ENCODE results near the gene PTP4A1. TPM values are rescaled to one million over a fixed set of nuclear protein-coding genes. Genes with fewer than 3 reads are reported as not detected.
A peak's percentile ranks its signal among the peaks of the same experiment; 100 is the strongest.

Gene PTP4A1
- total and polyA plus RNA-seq, 2 of the 4 experiments (the other 2 are of a cell fraction) = 31.2 to 53.1 TPM

DNA sequence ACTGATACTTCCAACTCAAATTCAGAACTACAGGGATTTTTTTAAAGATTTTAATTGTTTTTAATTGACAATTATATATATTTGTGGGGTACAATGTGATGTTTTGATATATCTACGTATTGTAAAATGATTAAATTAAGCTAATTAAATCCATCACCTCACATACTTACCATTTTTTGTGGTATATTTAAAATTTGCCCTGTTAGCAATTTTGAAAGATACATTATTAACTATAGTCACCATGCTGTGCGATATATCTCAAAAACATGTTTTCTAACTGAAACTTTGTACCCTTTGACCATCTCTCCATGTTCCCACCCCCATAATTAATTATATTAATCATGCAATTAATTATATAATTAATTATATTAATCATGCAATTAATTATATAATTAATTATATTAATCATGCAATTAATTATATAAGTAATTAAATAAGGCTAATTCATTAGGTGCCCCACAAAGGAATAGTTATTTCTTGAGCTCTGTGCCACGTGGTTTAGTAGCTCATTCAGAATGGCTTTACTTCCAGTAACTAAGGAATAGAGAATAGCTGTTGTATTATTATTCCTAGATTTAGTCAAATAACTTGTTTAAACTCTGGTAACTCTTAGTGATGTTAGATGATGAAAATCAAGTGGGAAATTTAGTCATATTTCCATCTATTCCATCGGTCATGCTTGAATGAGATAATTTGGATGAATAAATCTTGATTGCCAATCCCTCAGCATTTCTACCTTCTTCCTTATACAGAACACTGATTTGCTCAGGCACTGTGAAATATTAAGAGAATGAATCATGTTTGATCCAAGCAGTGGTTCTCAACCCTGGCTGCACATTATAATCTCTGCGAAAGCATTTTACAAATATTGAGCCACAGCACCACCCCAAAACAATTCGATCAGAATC is 25.1 kb downstream of the PTP4A1 start:
- BruUV-seq (replicated peaks) = no TSS peak
- Histone ChIP-seq H4K5ac (ENCODE audit: low read depth, low read length) (no peak overlapping the region), H3K4ac (ENCODE audit: low read depth, low read length) (no peak overlapping the region), H2BK5ac (ENCODE audit: low read depth, low read length, poor library complexity, severe bottlenecking) (no peak overlapping the region), H4K20me1 (ENCODE audit: insufficient read depth, low read length) (no peaks in the 10 kb centered on the region), H2AFZ (replicated peaks; ENCODE audit: low read length, poor library complexity) (peak overlapping the region; percentile 48), H3K14ac (replicated peaks; ENCODE audit: low read depth, low read length) (no peak overlapping the region), H2BK15ac (ENCODE audit: low read depth, low read length) (no peak overlapping the region), H3K27me3 (ENCODE audit: control insufficient read depth, insufficient read depth, low read length) (no peaks in the 10 kb centered on the region), H3K9ac (ENCODE audit: low read depth, low read length) (no peak overlapping the region), H2AK9ac (replicated peaks; ENCODE audit: low read depth, low read length, poor library complexity) (no peak overlapping the region), H3K27ac (ENCODE audit: insufficient read depth, low read length) (no peak overlapping the region), H3K9me1 (ENCODE audit: insufficient read depth, low read length) (no peaks in the 10 kb centered on the region), H3K9me3 (ENCODE audit: control insufficient read depth, insufficient read depth, low read length) (no peaks in the 10 kb centered on the region), H3K4me1 (ENCODE audit: control insufficient read depth, insufficient read depth, low read length) (no peaks in the 10 kb centered on the region), H4K91ac (ENCODE audit: insufficient read depth, low read depth, low read length) (no peak overlapping the region), H3K4me3 (ENCODE audit: insufficient read depth, low read depth, low read length) (peak overlapping the region; percentile 66; the same call in 1 of the 2 replicates), H3K18ac (ENCODE audit: low read depth, low read length) (no peak overlapping the region), H3K23ac (ENCODE audit: low read depth, low read length) (no peak overlapping the region), H2AK5ac (ENCODE audit: low read depth, low read length) (no peak overlapping the region), H3K4me2 (ENCODE audit: low read depth, low read length) (peak overlapping the region; percentile 99), H3K79me1 (ENCODE audit: low read depth in 1 of 2, low read length in 2 of 2) (no peaks in the 10 kb centered on the region), H2BK20ac (ENCODE audit: low read depth, low read length) (no peak overlapping the region), H4K8ac (ENCODE audit: low read depth in 2 of 2, low read length in 2 of 2) (no peak overlapping the region), H3K36me3 (ENCODE audit: control insufficient read depth, insufficient read depth, low read length) (no peaks in the 10 kb centered on the region), H3K56ac (ENCODE audit: extremely low read depth, insufficient read depth, low read length) (no peak overlapping the region), H2BK120ac (ENCODE audit: low read depth, low read length) (no peak overlapping the region)
- DNase-seq (no peak), ATAC-seq (ENCODE audit: low read depth) (peak; percentile 52)
- CTCF ChIA-PET = interaction anchor here (0.7 to 1.9 kb wide), 10 partner anchors 10 to 180 kb away, joined by 3 to 9 read pairs (median 3); partner anchors contain the start of gene PHF3
- POLR2A ChIA-PET (ENCODE audit: unreplicated experiment) = no interaction called here
- intact Hi-C loops (cut with micrococcal nuclease) (loop anchor here (1.0 kb wide), 2 partner anchors 167 to 244 kb away; no protein-coding TSS in a partner anchor), dilution Hi-C loops (cut with HindIII; ENCODE audit: low sequenced_read_pairs, unreplicated experiment) (no loop called here), in situ Hi-C loops (cut with MboI; ENCODE audit: low sequenced_read_pairs) (loop anchor here (5.0 kb wide), 1 partner anchor 165 kb away; no protein-coding TSS in a partner anchor)
- no CpG with 5 or more reads among the region's 6 CpGs for WGBS, 2 experiments (ENCODE audit: extremely low coverage in 2 of 2, insufficient read length in 1 of 2)
- TF ChIP-seq MAFK (IDR thresholded peaks at IDR 0.05; ENCODE audit: low read depth, low read length) = peak; percentile 80
- TF ChIP-seq, protein P1, sequence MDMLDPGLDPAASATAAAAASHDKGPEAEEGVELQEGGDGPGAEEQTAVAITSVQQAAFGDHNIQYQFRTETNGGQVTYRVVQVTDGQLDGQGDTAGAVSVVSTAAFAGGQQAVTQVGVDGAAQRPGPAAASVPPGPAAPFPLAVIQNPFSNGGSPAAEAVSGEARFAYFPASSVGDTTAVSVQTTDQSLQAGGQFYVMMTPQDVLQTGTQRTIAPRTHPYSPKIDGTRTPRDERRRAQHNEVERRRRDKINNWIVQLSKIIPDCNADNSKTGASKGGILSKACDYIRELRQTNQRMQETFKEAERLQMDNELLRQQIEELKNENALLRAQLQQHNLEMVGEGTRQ (IDR thresholded peaks at IDR 0.05; ENCODE audit: low read depth, low read length) = no peak
